ENCODE measurements around the gene B9D1.

Gene B9D1

GRCh38 chr17:19378416-19379360 is 16.2 kb upstream of the B9D1 start, which contains the start of gene MAPK7:
MAPK7 (plus strand) TSS chr17:19378498; CDS start chr17:19378901, 403 bp downstream.
- no peaks in the 10 kb centered on the region for H3K27me3 Mint-ChIP-seq (ENCODE audit: low read depth)
- peak within 1 kb of the TSS; percentile 90 to 92 (median 91) for H3K4me3 Mint-ChIP-seq
- peaks cover 40% of the 10 kb centered on the region for H3K4me1 Mint-ChIP-seq
- TF ChIP-seq CTCF (IDR thresholded peaks at IDR 0.05; ENCODE audit: unreplicated experiment in 3 of 3), result no peak
- H3K36me3 Mint-ChIP-seq (ENCODE audit: low read depth), result peaks cover 32% of the 10 kb centered on the region
- peak within 1 kb of the TSS; percentile 91 to 99 (median 97) for H3K27ac Mint-ChIP-seq
- H3K9me3 Mint-ChIP-seq, result no peaks in the 10 kb centered on the region

- Mint-ChIP-seq H3K9me3 (no peaks in the 10 kb centered on the region), H3K36me3 (ENCODE audit: low read depth) (peaks cover 28% of the 10 kb centered on the region), H3K4me3 (peak overlapping the region; percentile 90 to 92 (median 91)), H3K27me3 (ENCODE audit: low read depth) (no peaks in the 10 kb centered on the region), H3K4me1 (peaks cover 32% of the 10 kb centered on the region), H3K27ac (peak overlapping the region; percentile 91 to 99 (median 97))
- no peak for TF ChIP-seq CTCF (IDR thresholded peaks at IDR 0.05; ENCODE audit: unreplicated experiment in 3 of 3)
These were observed 15.3 kb upstream of the B9D1 start for GRCh38 chr17:19377602-19378415.

GRCh38 chr17:19376811-19377210 is 14.3 kb upstream of the B9D1 start:
- Mint-ChIP-seq H3K36me3 (ENCODE audit: low read depth) (peaks cover 25% of the 10 kb centered on the region), H3K9me3 (no peaks in the 10 kb centered on the region), H3K4me3 (peak overlapping the region; percentile 90 to 92 (median 91)), H3K4me1 (peaks cover 32% of the 10 kb centered on the region), H3K27me3 (ENCODE audit: low read depth) (no peaks in the 10 kb centered on the region), H3K27ac (peak overlapping the region; percentile 91 to 99 (median 97))
- no peak for TF ChIP-seq CTCF (IDR thresholded peaks at IDR 0.05; ENCODE audit: unreplicated experiment in 3 of 3)

DNA sequence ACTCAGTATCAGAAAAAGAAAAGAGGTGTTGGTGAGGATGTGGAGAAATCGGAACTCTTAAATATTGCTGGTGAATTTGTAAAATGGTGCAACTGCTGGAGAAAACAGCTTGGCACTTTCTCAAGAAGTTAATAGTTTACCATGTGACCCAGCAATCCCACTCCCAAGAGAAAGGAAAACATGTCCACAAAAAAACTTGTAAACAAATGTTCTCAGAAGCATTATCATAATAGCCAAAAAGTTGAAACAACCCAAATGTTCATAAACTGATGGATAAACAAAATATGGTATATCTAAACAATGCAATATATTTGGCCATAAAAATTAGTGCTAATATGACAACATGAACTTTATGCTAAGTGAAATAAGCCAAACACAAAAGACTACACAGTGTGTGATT is 13.2 kb upstream of the B9D1 start:
- peak overlapping the region; percentile 79 to 80 (median 80) for H3K27ac Mint-ChIP-seq
- H3K4me1 Mint-ChIP-seq, result peaks cover 30% of the 10 kb centered on the region
- no peaks in the 10 kb centered on the region for H3K9me3 Mint-ChIP-seq
- no peaks in the 10 kb centered on the region for H3K27me3 Mint-ChIP-seq (ENCODE audit: low read depth)
- peak overlapping the region; percentile 73 to 83 (median 76) for H3K4me3 Mint-ChIP-seq
- no peak for TF ChIP-seq CTCF (IDR thresholded peaks at IDR 0.05; ENCODE audit: unreplicated experiment in 3 of 3)
- peaks cover 16% of the 10 kb centered on the region for H3K36me3 Mint-ChIP-seq (ENCODE audit: low read depth)

DNA sequence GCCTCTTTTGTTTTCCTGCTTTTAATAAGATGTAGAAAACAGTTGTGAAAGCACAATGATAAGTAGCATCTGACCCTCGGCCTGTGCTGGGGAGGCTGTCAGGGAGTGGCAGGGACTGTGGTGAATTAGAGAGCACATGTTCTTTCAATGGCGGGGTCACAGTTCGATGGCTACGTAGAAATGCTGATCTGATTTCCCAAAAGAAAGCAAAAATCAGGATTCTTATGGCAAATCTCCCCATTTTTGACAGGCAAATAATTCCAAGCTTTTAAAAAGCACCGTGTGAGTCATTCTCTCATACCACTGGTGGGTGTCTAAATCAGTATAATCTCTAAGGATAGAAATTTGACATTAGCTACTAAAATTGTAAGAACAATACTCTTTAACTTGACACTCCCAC is 11.6 kb upstream of the B9D1 start:
- peak overlapping the region in 2 of 3 experiments; percentile 26 to 39 for H3K27ac Mint-ChIP-seq
- H3K4me3 Mint-ChIP-seq, result peak overlapping the region; percentile 56 to 74 (median 59)
- peaks cover under 1% of the 10 kb centered on the region for H3K36me3 Mint-ChIP-seq (ENCODE audit: low read depth)
- TF ChIP-seq CTCF (IDR thresholded peaks at IDR 0.05; ENCODE audit: unreplicated experiment in 3 of 3), result no peak
- no peaks in the 10 kb centered on the region for H3K9me3 Mint-ChIP-seq
- H3K27me3 Mint-ChIP-seq (ENCODE audit: low read depth), result no peaks in the 10 kb centered on the region
- H3K4me1 Mint-ChIP-seq, result peaks cover 14% of the 10 kb centered on the region

All from nephron (organoid).